PC-3 (cell line): Measurements from ENCODE around the gene IP6K3. TPM values are rescaled to one million over a fixed set of nuclear protein-coding genes. Genes with fewer than 3 reads are reported as not detected.

Source experiments
- ATAC-seq: fragments of 200-7000 bp; cut with Tn5 transposase; 2 replicates; pipeline ENCODE4 v1.9.1; 2020; ENCODE audit warnings: mild to moderate bottlenecking, moderate library complexity
- BruUV-seq: library from RNA; stranded (reverse); fragments of 400-500 nt; replicated peaks from 2 replicates; lab custom pipeline; 2021; lab: Mats Ljungman, UMichigan
- CTCF ChIA-PET: fragments of 300-600 bp; sonication (Branson Sonifier 250); formaldehyde crosslinking; loops from one replicate; lab custom pipeline; 2022; ENCODE audit warnings: antibody characterized with exemption; lab: Charles Lee
- POLR2A ChIA-PET: fragments of 300-600 bp; sonication (Branson Sonifier 250); formaldehyde crosslinking; loops from one replicate; lab custom pipeline; 2022; ENCODE audit warnings: antibody characterized with exemption; ENCODE audit not compliant: unreplicated experiment; lab: Charles Lee
- DNase-seq: peaks from one replicate; pipeline ENCODE4 v3.0.0-alpha.2; 2015
- H2AFZ ChIP-seq: fragments of 300-600 bp; sonication (generic); 2 replicates; pipeline ENCODE4 v1.6.0; 2016; ENCODE audit warnings: antibody characterized with exemption, low read length
- H3F3A ChIP-seq: fragments of 300-600 bp; sonication (generic); one replicate; pipeline ENCODE4 v1.6.0; 2017; ENCODE audit warnings: antibody characterized with exemption, low read length, control low read depth, mild to moderate bottlenecking; ENCODE audit not compliant: unreplicated experiment
- H3K27ac ChIP-seq: fragments of 300-600 bp; sonication (generic); 2 replicates; pipeline ENCODE4 v1.5.1; 2016; ENCODE audit warnings: mild to moderate bottlenecking, low read length
- H3K27me3 ChIP-seq: fragments of 300-600 bp; sonication (generic); 2 replicates; pipeline ENCODE4 v1.6.1; 2016; ENCODE audit warnings: low read length, mixed read lengths
- H3K36me3 ChIP-seq: fragments of 300-600 bp; sonication (generic); 2 replicates; pipeline ENCODE4 v1.6.1; 2016; ENCODE audit warnings: low read depth, mixed run types, low read length, mixed read lengths
- H3K4me1 ChIP-seq: fragments of 300-600 bp; sonication (generic); 2 replicates; pipeline ENCODE4 v1.5.1; 2016; ENCODE audit warnings: low read length; ENCODE audit not compliant: insufficient read depth
- H3K4me2 ChIP-seq: fragments of 300-600 bp; sonication (generic); 2 replicates; pipeline ENCODE4 v1.6.0; 2016; ENCODE audit warnings: low read length
- H3K4me3 ChIP-seq: fragments of 300-600 bp; sonication (generic); 2 replicates; pipeline ENCODE4 v1.5.1; 2016; ENCODE audit warnings: mild to moderate bottlenecking, low read length, mixed read lengths
- H3K79me2 ChIP-seq: fragments of 300-600 bp; sonication (generic); 2 replicates; pipeline ENCODE4 v1.6.1; 2017; ENCODE audit warnings: low read length, mixed read lengths
- H3K9ac ChIP-seq: fragments of 300-600 bp; sonication (generic); 2 replicates; pipeline ENCODE4 v1.6.0; 2016; ENCODE audit warnings: mild to moderate bottlenecking, low read length
- H3K9me2 ChIP-seq: fragments of 300-600 bp; sonication (generic); replicated peaks from 2 replicates; pipeline ENCODE4 v1.6.1; 2016; ENCODE audit warnings: mixed run types, low read length, mixed read lengths
- H3K9me3 ChIP-seq: fragments of 300-600 bp; sonication (generic); 2 replicates; pipeline ENCODE4 v1.6.1; 2016; ENCODE audit warnings: low read length, mixed read lengths
- H4K20me1 ChIP-seq: fragments of 300-600 bp; sonication (generic); 2 replicates; pipeline ENCODE4 v1.6.1; 2016; ENCODE audit warnings: low read length, mixed read lengths
- CTCF ChIP-seq: fragments of 300-600 bp; sonication (generic); conservative IDR thresholded peaks from 2 replicates; pipeline ENCODE4 v1.5.1; 2017; ENCODE audit warnings: antibody characterized with exemption, low read depth, mild to moderate bottlenecking, low read length
- EZH2 ChIP-seq: fragments of 300-600 bp; sonication (generic); IDR thresholded peaks from one replicate; pipeline ENCODE4 v1.6.1; 2017; ENCODE audit warnings: antibody characterized with exemption, mild to moderate bottlenecking, low read length; ENCODE audit not compliant: unreplicated experiment
- EZH2phosphoT487 ChIP-seq: fragments of 300-600 bp; sonication (generic); IDR thresholded peaks from 2 replicates; pipeline ENCODE4 v1.6.1; 2018; ENCODE audit warnings: mild to moderate bottlenecking, antibody characterized with exemption, low read length, borderline replicate concordance
- intact Hi-C: fragments of 100-400 bp; cut with micrococcal nuclease; formaldehyde crosslinking; loops from 2 replicates; pipeline ENCODE4 v1.9.0; 2023
- total RNA-seq: library from RNA; depleted of rRNA; stranded (reverse); fragments of >200 nt; gene quantifications from 2 replicates; pipeline ENCODE4 v1.2.3, GENCODE V29; 2014

Gene IP6K3
- total RNA-seq, 1 experiment from 2014 or later = not detected

DNA sequence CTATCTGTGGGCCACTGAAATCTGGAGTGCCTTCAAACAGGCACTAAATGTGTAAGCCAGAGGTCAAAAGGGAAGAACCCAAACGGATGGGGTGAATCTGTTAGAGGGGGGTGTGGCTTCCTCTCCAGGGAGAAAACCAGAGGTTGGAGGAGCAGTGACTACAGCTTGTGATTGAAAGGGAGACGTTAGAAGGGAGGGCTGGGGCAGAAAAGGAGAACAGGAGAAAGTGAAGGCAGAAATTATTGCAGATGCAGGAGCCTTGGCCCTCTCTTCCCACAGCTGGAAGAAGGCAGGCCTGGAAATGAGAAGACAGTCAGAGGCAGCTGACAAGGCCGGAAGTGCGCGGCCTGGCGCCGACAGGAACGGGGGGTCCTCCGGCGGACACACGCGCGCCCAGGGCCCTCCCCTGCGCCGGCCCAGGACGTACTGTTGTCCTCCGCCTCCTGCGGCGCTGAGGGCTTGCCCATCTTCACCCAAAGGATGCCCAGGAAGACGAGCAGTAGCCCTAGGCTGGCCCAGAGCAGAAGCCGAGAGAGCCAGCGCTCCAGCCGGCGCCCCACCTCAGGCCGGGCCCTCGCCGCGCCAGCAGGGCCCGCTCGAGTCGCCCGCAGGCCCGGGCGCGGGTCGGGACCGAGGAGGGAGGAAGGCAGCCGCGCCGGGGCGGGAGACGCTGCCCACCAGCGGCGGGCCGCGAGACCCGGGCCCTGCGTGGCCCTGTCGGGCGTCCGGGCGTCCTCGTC is 41.4 kb upstream of the IP6K3 start:
- Histone ChIP-seq H3K4me2 (peak overlapping the region; percentile 95), H3K4me1 (peaks cover 35% of the 10 kb centered on the region), H3K36me3 (peaks cover 10% of the 10 kb centered on the region), H3K9ac (peak overlapping the region; percentile 94), H3K9me3 (no peaks in the 10 kb centered on the region), H3K27ac (peak overlapping the region; percentile 54), H3F3A (no peaks in the 10 kb centered on the region), H2AFZ (peak overlapping the region; percentile 92), H3K27me3 (no peaks in the 10 kb centered on the region; the same call in 1 of the 2 replicates), H3K79me2 (peaks cover 39% of the 10 kb centered on the region), H3K9me2 (no peaks in the 10 kb centered on the region), H3K4me3 (peak overlapping the region; percentile 89), H4K20me1 (no peaks in the 10 kb centered on the region)
- TF ChIP-seq EZH2 (no peak), EZH2phosphoT487 (no peak)
- peak; percentile 56 for DNase-seq
- intact Hi-C loops = loop anchor here (1.0 kb wide), 1 partner anchor 20 kb away; no protein-coding TSS in a partner anchor
- POLR2A ChIA-PET = no interaction called here
- CTCF ChIA-PET = no interaction called here
- ATAC-seq = peak; percentile 67
- BruUV-seq = no TSS peak

DNA sequence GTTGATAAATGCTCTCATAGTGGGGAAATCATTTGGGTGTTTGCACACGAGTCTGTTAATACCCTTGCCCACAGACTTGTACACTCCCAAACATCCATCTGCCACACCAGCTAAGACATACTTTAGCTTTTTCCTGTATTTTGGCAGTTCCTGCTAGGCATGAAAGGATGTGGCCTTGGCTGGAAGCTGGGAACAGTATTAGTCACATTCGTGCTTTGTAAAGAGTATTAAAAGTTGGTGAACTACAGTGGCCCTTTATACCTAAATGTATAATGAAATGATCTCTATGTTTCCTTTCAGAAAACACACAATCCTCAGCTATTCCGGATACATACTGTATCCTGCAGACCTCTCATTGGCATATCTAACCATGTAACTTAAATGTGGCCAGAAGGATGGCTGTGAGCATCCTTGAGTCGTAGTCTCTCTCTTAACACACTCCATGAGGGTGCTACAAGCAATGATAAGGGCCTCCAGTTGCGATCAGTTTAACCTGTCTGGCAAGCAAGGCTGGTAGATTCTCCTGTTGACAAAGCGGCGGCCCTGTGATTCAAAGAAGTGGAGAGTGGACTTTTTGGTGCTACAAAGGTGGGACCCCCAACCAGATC is 40.7 kb upstream of the IP6K3 start:
- no peaks in the 10 kb centered on the region for H3K27me3 ChIP-seq
- H3K9me2 ChIP-seq = no peaks in the 10 kb centered on the region
- POLR2A ChIA-PET = interaction anchor here (0.7 kb wide), 1 partner anchor 14 kb away, joined by 4 read pairs; no protein-coding TSS in a partner anchor
- CTCF ChIA-PET = interaction anchor here (0.5 kb wide), 1 partner anchor 76 kb away, joined by 3 read pairs; the partner anchor contains the start of gene UQCC2
- H3K4me1 ChIP-seq = peaks cover 35% of the 10 kb centered on the region
- TSS peak; percentile 50 for BruUV-seq
- peak overlapping the region; percentile 94 for H3K9ac ChIP-seq
- no peaks in the 10 kb centered on the region for H3K9me3 ChIP-seq
- H3K4me2 ChIP-seq = peak overlapping the region; percentile 95
- intact Hi-C loops = no loop called here
- peaks cover 15% of the 10 kb centered on the region for H3K36me3 ChIP-seq
- H4K20me1 ChIP-seq = no peaks in the 10 kb centered on the region
- peak overlapping the region; percentile 92 for H2AFZ ChIP-seq
- H3K4me3 ChIP-seq = peak overlapping the region; percentile 89
- H3K79me2 ChIP-seq = peaks cover 39% of the 10 kb centered on the region
- ATAC-seq (peak; percentile 27), DNase-seq (peak; percentile 47)
- no peaks in the 10 kb centered on the region for H3F3A ChIP-seq
- TF ChIP-seq EZH2phosphoT487 = no peak
- no peak for TF ChIP-seq EZH2
- no peak for TF ChIP-seq CTCF
- peak overlapping the region; percentile 54 for H3K27ac ChIP-seq

- peaks cover 40% of the 10 kb centered on the region for H3K4me1 ChIP-seq
- intact Hi-C loops = no loop called here
These were observed 40.0 kb upstream of the IP6K3 start for GRCh38 chr6:33786736-33787135.

More at GRCh38 chr6:33786736-33787135, 40.0 kb upstream of the IP6K3 start:
- H4K20me1 ChIP-seq = no peaks in the 10 kb centered on the region
- H3K4me3 ChIP-seq = peak overlapping the region; percentile 89; the same call in 1 of the 2 replicates
- no peak overlapping the region for H3K9ac ChIP-seq
- DNase-seq (no peak), ATAC-seq (no peak)
- no peaks in the 10 kb centered on the region for H3K9me3 ChIP-seq
- H2AFZ ChIP-seq = no peak overlapping the region
- no TSS peak for BruUV-seq
- H3K9me2 ChIP-seq = no peaks in the 10 kb centered on the region
- H3K79me2 ChIP-seq = peaks cover 39% of the 10 kb centered on the region
- H3K36me3 ChIP-seq = peaks cover 21% of the 10 kb centered on the region
- H3K4me2 ChIP-seq = peak overlapping the region; percentile 95
- H3K27me3 ChIP-seq = no peaks in the 10 kb centered on the region
- POLR2A ChIA-PET = interaction anchor here (0.7 kb wide), 1 partner anchor 13 kb away, joined by 4 read pairs; no protein-coding TSS in a partner anchor
- no peaks in the 10 kb centered on the region for H3F3A ChIP-seq
- TF ChIP-seq EZH2phosphoT487 (no peak), EZH2 (no peak), CTCF (no peak)
- CTCF ChIA-PET = interaction anchor here (0.5 kb wide), 1 partner anchor 75 kb away, joined by 3 read pairs; the partner anchor contains the start of gene UQCC2
- peak overlapping the region; percentile 14; the same call in 1 of the 2 replicates for H3K27ac ChIP-seq
